AG09319 (cell line): ENCODE results near the gene GARNL3.
A peak's percentile ranks its signal among the peaks of the same experiment; 100 is the strongest.

Experiments
- DNase-seq: peaks from one replicate; pipeline ENCODE4 v3.0.0-alpha.2; 2010; ENCODE audit warnings: low read depth; ENCODE audit errors: extremely low read depth
- CTCF ChIP-seq: IDR thresholded peaks from 2 replicates; pipeline ENCODE4 v1.5.1; 2011; ENCODE audit warnings: low read depth, mild to moderate bottlenecking, inconsistent platforms, low read length, moderate library complexity

GARNL3 gene

GRCh38 chr9:127279717-127280285, 15.2 kb downstream of the GARNL3 start:
- no peak for TF ChIP-seq CTCF
- DNase-seq, result no peak

- no peak for TF ChIP-seq CTCF
- DNase-seq, result no peak
Observed at GRCh38 chr9:127280880-127281660, 16.5 kb downstream of the GARNL3 start.

- no peak for TF ChIP-seq CTCF
- DNase-seq, result no peak
Observed at GRCh38 chr9:127281891-127282290, 17.3 kb downstream of the GARNL3 start.

GRCh38 chr9:127282611-127283010, 18.0 kb downstream of the GARNL3 start:
- DNase-seq, result no peak
- no peak for TF ChIP-seq CTCF

GRCh38 chr9:127283135-127283534, 18.6 kb downstream of the GARNL3 start:
- TF ChIP-seq CTCF, result no peak
- DNase-seq, result no peak

- peak; percentile 65 for TF ChIP-seq CTCF
- peak; percentile 16 for DNase-seq
Observed at GRCh38 chr9:127283917-127284497, 19.4 kb downstream of the GARNL3 start.

GRCh38 chr9:127285965-127286364, 21.4 kb downstream of the GARNL3 start:
- DNase-seq, result no peak
- no peak for TF ChIP-seq CTCF
